ENCODE data around the gene SUSD5.

GRCh38 chr3:33237439-33237838 lies 18.8 kb upstream of the SUSD5 start:
- TF ChIP-seq CTCF (IDR thresholded peaks at IDR 0.05; ENCODE audit: insufficient read depth, low read length, poor library complexity, severe bottlenecking) (no peak), EZH2phosphoT487 (conservative IDR thresholded peaks at IDR 0.05; ENCODE audit: low read length) (no peak)

Measured in SU-DHL-6 (cell line).